Middle frontal gyrus (tissue), 1 donor: ENCODE data around the gene FTL.

Experiments
- DNase-seq: peaks from one replicate; pipeline ENCODE4 v3.0.0-alpha.2; 2015; ENCODE audit warnings: low spot score; ENCODE audit errors: extremely low spot score

FTL gene

GRCh38 chr19:48965806-48966540 lies 864 bp downstream of the FTL start:
- peak; percentile 78 for DNase-seq

DNA sequence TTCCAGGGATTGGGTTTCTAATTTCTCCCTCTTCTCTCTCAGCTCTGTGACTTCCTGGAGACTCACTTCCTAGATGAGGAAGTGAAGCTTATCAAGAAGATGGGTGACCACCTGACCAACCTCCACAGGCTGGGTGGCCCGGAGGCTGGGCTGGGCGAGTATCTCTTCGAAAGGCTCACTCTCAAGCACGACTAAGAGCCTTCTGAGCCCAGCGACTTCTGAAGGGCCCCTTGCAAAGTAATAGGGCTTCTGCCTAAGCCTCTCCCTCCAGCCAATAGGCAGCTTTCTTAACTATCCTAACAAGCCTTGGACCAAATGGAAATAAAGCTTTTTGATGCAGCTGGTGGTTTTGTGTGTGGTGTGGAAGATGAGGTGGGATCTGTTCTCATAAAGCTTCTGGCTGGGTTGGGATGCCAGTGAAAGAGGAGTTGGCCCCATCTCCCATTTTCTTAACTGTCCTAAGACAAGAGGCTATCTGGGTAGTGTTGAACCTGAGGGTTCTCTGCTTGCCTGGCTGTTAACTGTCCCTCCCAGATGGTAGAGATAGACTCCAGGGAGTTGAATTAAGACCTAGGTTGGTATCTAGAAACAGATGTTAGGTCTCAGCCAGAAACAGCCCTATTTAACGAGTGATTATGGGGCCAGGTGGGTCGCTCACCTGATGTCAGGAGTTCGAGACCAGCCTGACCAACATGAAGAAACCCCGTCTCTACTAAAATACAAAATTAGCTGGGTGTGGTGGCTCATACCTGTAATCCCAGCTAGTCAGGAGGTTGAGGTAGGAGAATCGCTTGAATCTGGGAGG lies 1.6 kb downstream of the FTL start:
- DNase-seq = no peak

GRCh38 chr19:48967346-48968178 lies 2.5 kb downstream of the FTL start:
- no peak for DNase-seq

DNA sequence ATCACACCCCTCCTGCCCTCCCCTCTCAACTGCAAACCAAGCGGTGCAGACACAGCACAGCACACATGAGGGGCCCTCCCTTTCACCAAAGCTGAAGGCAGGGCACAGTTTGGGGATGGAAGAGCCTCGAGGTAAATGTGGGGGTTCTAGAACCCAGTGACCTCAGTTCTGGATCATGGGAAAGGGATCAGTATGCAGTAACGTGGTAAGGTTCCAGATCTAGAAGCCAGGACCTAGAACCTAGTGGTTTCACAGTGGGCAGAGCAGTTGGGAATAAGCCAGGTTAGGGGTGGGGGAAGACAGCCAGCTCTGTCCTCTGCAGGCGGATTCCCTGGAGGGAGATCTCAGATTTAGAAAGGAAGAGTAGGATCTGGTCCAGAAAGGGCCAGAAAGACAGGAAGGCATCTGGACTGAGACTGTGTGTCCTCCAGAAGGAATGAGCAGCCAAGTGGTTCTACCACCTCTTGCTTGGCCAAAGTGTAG lies 3.1 kb downstream of the FTL start:
- DNase-seq = no peak

- no peak for DNase-seq
Observed at GRCh38 chr19:48968813-48969218, 3.7 kb downstream of the FTL start.

DNA sequence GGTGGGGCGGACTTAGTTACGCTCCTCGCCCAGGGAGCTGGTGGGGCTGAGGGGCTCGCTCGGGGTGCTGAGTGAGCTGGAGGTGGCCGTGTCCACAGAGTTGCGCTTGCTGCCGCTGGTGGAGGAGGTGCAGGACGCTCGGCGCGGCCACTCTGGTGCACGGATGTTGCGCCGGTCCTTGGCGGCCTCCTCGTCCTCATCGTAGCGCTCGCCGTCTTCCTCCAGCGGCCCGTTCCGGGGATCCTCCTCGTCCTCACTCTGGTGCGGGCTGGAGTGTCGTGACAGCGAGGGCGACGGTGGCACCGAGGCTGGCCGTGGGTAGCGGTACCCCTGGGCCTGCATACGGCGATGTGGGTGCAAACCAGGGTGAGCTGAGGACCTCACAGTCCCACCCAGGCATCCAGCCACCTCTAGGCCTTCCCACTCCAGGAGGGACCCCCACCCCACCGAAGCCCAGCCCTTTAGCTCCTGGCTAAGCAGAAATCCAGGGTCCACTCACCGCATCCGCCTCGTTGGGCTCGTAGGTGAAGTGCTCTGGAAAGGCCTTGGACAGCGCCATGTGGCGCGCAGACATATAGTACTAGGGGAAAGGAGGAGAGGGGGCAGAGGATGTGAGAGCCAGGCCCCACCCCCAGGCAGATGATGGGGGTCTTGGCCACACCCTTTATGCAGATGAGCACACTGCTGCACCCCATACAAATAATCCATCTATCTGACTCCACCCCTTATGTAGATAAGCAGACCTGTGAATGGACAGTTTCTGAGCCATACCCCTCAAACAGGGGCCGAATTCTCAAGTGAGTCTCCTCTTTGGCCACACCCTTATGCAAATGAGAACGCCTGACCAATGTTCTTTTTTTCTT lies 4.4 kb downstream of the FTL start:
- no peak for DNase-seq

DNA sequence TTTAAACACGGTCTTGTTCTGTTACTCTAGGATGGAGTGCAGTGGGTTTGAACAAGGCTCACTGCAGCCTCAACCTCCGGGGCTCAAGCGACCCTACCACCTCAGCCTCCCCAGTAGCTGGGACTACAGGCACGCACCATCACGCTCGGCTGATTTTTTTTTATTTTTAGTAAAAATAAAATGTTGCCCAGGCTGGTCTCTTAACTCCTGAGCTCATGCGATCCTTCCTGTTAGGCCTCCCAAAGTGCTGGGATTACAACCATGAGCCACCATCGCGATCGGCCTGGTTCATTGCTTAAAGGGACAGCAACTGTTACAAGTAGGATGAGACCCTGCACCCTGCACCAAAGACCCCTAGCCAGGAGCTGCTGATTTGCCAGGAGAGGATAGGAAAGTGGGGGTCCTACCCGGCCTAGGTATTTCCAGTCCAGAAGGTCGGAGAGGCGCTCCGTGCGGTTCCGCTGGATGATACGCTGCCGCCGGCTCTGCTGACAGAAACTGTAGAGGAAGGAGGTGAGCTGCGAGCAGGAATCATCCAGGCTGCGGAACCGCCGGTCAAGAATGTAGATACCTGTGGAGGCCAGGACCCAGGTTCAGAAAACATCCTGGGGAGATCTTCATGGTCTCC lies 5.1 kb downstream of the FTL start:
- no peak for DNase-seq

DNA sequence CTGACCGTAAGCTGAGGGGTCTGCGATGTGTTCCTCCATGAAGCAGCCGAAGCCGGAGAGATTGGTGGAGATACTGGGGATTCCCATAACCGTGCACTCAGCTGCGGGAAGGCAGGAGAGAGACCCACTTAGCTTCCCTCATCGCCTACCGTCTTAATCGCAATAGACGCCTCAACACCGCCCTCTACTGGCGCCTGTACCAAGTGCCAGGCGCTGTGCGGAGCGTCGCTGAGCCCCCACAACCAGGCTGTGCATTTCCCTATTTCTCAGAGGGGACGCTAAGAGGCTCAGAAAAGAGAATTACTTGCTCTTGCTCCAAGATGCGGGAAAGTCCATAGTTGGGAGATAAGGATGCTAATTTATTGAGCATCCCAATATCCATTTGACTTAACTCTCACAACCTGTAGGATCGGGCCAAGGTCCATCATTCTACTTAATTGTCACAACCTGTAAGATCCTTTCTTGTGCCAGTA lies 5.8 kb downstream of the FTL start:
- peak; percentile 61 for DNase-seq

DNA sequence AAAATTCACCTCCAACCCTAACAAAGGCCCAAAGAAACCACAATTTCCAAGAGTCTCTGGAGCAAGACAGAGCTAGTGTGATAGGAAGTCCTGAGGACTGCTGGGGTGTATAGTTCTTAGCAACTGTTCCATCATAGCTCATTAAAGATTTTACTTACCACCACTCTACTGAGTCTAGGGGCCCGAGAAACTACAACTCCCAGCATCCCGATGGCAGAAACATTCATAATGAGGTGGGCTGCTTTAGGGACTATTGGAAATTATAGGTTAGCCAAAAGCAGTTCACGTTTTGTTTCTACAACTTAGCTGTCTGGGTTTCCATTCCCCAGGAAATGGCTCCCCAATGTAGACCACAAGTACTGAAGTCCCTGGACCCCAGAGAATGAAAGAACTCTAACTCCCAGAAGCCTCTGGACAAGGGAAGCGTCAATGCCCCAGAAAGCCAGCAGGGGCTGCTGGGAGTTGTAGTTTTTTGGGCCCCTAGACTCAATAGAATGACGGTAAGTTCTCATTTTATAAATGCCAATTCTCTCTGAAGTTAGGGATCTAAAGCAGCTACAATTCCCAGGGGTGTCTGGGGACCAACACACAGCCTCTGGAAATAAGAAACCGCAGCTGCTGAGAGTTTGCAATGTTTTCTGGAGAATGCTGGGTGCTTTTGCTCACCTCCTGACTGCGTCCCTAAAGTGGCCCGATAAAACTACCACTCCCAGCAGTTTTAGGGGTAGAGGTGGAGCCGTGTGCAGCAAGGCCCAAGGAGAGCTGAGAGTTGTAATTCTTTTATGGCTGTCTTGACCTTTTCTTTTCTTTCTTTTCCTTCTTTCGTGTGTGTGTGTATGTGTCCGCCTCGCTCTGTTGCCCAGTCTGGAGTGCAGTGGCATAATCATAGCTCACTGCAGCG lies 11.1 kb downstream of the FTL start:
- no peak for DNase-seq

DNA sequence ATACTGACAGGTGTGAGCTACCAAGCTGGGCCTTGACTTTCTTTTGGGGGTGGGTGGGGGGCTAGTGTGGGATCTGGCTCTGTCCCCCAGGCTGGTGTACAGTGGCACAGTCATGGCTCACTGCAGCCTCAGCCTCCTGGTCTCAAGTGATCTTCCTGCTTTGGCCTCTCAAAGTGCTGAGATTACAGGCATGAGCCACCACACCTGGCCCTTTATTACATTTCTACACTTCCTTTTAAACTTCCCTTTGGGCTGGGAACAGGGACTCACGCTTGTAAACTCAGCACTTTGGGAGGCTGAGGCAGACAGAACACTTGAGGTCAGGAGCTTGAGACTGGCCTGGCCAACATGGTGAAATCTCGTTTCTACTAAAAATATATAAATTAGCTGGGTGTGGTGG lies 12.0 kb downstream of the FTL start:
- no peak for DNase-seq

GRCh38 chr19:48982280-48982679 lies 17.2 kb downstream of the FTL start:
- DNase-seq = no peak

GRCh38 chr19:48985711-48986110 lies 20.6 kb downstream of the FTL start:
- DNase-seq = no peak

DNA sequence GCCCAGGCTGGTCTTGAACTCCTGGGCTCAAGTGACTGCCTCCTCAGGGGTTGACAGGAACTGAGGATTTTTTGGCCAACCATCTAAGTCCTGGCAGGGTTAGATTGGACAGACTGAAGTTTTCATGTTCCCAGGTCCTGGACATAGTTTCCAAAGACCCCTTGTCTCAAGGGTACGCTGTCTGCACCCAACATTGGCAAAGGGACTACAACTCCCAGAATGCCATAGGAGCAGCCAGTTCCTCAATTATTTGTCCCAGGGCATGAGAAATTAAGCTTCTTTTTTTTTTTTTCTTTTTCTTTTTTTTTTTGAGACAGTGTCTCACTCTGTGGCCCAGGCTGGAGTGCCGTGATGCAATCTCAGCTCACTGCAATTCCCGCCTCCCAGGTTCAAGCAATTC lies 21.1 kb downstream of the FTL start:
- DNase-seq = no peak

- DNase-seq = no peak
Observed at GRCh38 chr19:48987323-48987722, 22.2 kb downstream of the FTL start.

- DNase-seq = no peak
Observed at GRCh38 chr19:48988286-48988685, 23.2 kb downstream of the FTL start.

- DNase-seq = no peak
Observed at GRCh38 chr19:48988860-48989259, 23.8 kb downstream of the FTL start.

- DNase-seq = no peak
Observed at GRCh38 chr19:48989701-48990291, 24.7 kb downstream of the FTL start.

DNA sequence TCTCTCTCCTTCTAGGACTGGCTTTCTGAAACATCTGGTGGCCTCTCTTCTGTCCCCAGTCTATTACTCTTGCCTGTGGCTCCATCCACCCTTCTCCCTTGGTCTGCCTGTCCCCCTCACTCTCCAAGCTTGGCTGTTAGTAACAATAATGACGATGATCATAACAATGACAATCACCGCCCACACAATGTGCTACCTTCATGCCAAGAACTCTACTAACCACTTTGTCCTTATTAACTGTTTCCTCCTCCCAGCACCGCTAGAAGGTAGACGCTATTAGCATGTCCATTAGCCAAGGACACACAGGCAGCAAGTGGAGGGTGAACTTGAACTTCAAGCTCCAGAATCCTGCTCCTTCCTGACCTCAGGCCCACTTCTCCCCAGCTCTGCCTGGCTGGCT lies 25.3 kb downstream of the FTL start:
- no peak for DNase-seq
